Smooth muscle cell (in vitro differentiated cells): ENCODE results near the gene GNS. TPM values are rescaled to one million over a fixed set of nuclear protein-coding genes. Genes with fewer than 3 reads are reported as not detected.

Source experiments
- DNase-seq: peaks from one replicate; lab custom pipeline; 2025; ENCODE audit not compliant: unreplicated experiment; lab: John Stamatoyannopoulos, UW
- H2AFZ ChIP-seq: fragments of 200-600 bp; sonication (generic); 2 replicates; pipeline ENCODE4 v1.6.0; 2016; ENCODE audit warnings: antibody characterized with exemption, low read depth, mild to moderate bottlenecking
- H3F3A ChIP-seq: fragments of 200-600 bp; sonication (generic); 2 replicates; pipeline ENCODE4 v1.6.0; 2017; ENCODE audit warnings: antibody characterized with exemption, low read depth
- H3K27ac ChIP-seq: fragments of 200-600 bp; sonication (generic); 2 replicates; pipeline ENCODE4 v1.5.1; 2016; ENCODE audit warnings: low read depth, mild to moderate bottlenecking
- H3K27me3 ChIP-seq: fragments of 200-600 bp; sonication (generic); 2 replicates; pipeline ENCODE4 v1.6.1; 2016; ENCODE audit warnings: low read depth, mild to moderate bottlenecking
- H3K36me3 ChIP-seq: fragments of 200-600 bp; sonication (generic); 2 replicates; pipeline ENCODE4 v1.5.1; 2016; ENCODE audit warnings: low read depth
- H3K4me1 ChIP-seq: fragments of 200-600 bp; sonication (generic); 2 replicates; pipeline ENCODE4 v1.5.1; 2016; ENCODE audit warnings: low read depth
- H3K4me2 ChIP-seq: fragments of 200-600 bp; sonication (generic); 2 replicates; pipeline ENCODE4 v1.6.0; 2016; ENCODE audit warnings: mild to moderate bottlenecking
- H3K4me3 ChIP-seq: fragments of 200-600 bp; sonication (generic); 2 replicates; pipeline ENCODE4 v1.5.1; 2016; ENCODE audit warnings: mild to moderate bottlenecking
- H3K79me2 ChIP-seq: fragments of 200-600 bp; sonication (generic); 2 replicates; pipeline ENCODE4 v1.6.0; 2016; ENCODE audit warnings: low read depth, mild to moderate bottlenecking
- H3K9ac ChIP-seq: fragments of 200-600 bp; sonication (generic); 2 replicates; pipeline ENCODE4 v1.6.0; 2016; ENCODE audit warnings: low read depth
- H3K9me3 ChIP-seq: fragments of 200-600 bp; sonication (generic); replicated peaks from 2 replicates; pipeline ENCODE4 v1.5.1; 2016; ENCODE audit warnings: low read depth
- H4K20me1 ChIP-seq: fragments of 200-600 bp; sonication (generic); 2 replicates; pipeline ENCODE4 v1.6.0; 2016; ENCODE audit warnings: low read depth
- WGBS: methylation state at CpG from one replicate; pipeline ENCODE4 v1.1.7; 2016; ENCODE audit warnings: low lambda C conversion rate; 5-methylcytosine and 5-hydroxymethylcytosine counted together
- polyA plus RNA-seq: library from polyadenylated mRNA; unstranded; fragments of >200 nt; fragmentation: Nextera tagmentation; extraction: Ambion mirVana; gene quantifications from 2 replicates; pipeline ENCODE4 v1.2.1, GENCODE V29; 2016
- total RNA-seq: library from RNA; depleted of rRNA; stranded (reverse); fragments of >200 nt; gene quantifications from 2 replicates; pipeline ENCODE4 v1.2.3, GENCODE V29; 2014
- TF ChIP-seq, protein P1 (sequence below): fragments of 200-600 bp; sonication (generic); IDR thresholded peaks from 2 replicates; pipeline ENCODE4 v1.5.1; 2017; ENCODE audit warnings: borderline replicate concordance, mild to moderate bottlenecking, antibody characterized with exemption; ENCODE audit not compliant: insufficient read depth, poor library complexity, severe bottlenecking

The GNS gene
- total and polyA plus RNA-seq, 2 experiments from 2014 or later: 36.4 to 64.9 TPM

- Histone ChIP-seq H3K27ac (no peak overlapping the region), H3K36me3 (no peaks in the 10 kb centered on the region), H3K79me2 (peaks cover 20% of the 10 kb centered on the region), H3K27me3 (no peaks in the 10 kb centered on the region), H4K20me1 (peaks cover 7% of the 10 kb centered on the region), H3K9ac (no peak overlapping the region), H3K9me3 (no peaks in the 10 kb centered on the region), H3K4me1 (peaks cover 8% of the 10 kb centered on the region), H3F3A (no peaks in the 10 kb centered on the region), H2AFZ (no peak overlapping the region), H3K4me2 (no peak overlapping the region), H3K4me3 (no peak overlapping the region)
- TF ChIP-seq, protein P1, sequence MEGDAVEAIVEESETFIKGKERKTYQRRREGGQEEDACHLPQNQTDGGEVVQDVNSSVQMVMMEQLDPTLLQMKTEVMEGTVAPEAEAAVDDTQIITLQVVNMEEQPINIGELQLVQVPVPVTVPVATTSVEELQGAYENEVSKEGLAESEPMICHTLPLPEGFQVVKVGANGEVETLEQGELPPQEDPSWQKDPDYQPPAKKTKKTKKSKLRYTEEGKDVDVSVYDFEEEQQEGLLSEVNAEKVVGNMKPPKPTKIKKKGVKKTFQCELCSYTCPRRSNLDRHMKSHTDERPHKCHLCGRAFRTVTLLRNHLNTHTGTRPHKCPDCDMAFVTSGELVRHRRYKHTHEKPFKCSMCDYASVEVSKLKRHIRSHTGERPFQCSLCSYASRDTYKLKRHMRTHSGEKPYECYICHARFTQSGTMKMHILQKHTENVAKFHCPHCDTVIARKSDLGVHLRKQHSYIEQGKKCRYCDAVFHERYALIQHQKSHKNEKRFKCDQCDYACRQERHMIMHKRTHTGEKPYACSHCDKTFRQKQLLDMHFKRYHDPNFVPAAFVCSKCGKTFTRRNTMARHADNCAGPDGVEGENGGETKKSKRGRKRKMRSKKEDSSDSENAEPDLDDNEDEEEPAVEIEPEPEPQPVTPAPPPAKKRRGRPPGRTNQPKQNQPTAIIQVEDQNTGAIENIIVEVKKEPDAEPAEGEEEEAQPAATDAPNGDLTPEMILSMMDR: no peak
- WGBS: 76% methylated on average over 2 of the region's 2 CpGs
- no peak for DNase-seq
These were observed 91.4 kb downstream of the GNS start for GRCh38 chr12:64667793-64668192.

DNA sequence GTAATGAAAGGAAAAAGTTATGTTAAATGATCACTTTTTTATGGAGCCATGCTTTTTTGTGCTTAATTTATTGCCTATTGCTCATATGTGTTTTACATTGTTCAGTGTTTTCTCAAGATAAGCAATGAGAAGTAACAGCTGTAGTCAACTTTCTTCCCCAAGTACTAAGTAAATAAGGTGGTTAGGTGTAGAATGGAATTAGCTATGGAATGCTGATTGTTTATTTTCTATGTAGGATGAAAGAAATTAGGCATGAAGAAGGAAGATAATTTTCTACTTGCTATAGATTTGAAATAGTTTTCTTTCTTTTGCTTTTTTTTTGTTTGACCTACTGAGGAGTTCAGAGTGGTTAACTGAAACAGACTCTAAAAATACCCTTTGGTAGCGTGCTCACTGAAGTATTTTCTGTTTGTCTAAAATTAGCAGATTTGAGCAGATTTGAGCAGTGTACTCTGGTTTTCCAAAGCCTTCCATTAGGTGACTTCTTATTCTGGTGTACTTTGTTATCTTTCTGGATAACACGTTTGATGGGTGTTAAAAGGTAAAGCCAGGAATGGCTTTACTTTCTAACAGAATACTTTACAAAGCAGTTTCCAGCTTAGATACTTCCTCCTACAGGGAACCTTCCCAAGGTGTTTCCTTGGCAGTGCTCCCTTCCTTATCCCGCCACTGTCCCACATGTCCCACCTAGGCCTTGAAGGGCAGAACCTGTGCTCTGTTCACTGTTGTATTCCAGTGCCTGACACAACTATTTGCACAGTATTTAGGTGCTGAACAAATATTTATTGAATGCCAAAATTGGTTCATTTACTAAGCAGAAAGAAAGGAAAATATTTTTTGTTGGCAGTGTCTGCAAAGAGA is 92.9 kb downstream of the GNS start:
- TF ChIP-seq, protein P1: no peak
- no peak overlapping the region for H2AFZ ChIP-seq
- peak overlapping the region; percentile 9 for H3K4me2 ChIP-seq
- no peak overlapping the region for H3K27ac ChIP-seq
- no peak for DNase-seq
- H3K9ac ChIP-seq: no peak overlapping the region
- no peaks in the 10 kb centered on the region for H3K36me3 ChIP-seq
- H3F3A ChIP-seq: no peaks in the 10 kb centered on the region
- peaks cover 27% of the 10 kb centered on the region for H3K79me2 ChIP-seq
- no peak overlapping the region for H3K4me3 ChIP-seq
- peaks cover 5% of the 10 kb centered on the region for H3K4me1 ChIP-seq
- no peaks in the 10 kb centered on the region for H3K9me3 ChIP-seq
- 69% methylated on average over 3 of the region's 3 CpGs for WGBS
- no peaks in the 10 kb centered on the region for H3K27me3 ChIP-seq
- peaks cover 12% of the 10 kb centered on the region for H4K20me1 ChIP-seq

DNA sequence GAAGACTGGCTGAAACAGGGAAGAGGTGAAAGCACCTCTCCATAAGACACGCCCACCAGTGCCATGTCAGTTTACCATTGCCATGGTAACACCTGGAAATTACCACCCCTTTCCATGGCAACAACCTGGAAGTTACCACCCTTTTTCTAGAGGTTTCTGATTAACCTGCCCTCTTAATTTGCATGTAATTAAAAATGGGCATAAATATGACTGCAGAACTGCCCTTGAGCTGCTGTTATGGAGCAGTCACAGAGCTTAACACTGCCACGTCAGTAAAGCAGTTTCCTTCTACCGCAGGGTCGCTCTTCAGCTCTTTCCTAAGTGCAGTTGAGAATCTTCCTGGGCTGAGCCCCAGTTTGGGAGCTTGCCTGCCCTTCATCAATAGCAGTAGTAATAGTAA is 93.7 kb downstream of the GNS start:
- H4K20me1 ChIP-seq: peaks cover 12% of the 10 kb centered on the region
- 60% methylated on average over 4 of the region's 4 CpGs for WGBS
- peaks cover 5% of the 10 kb centered on the region for H3K4me1 ChIP-seq
- TF ChIP-seq, protein P1: no peak
- no peak overlapping the region for H3K27ac ChIP-seq
- H3F3A ChIP-seq: no peaks in the 10 kb centered on the region
- H2AFZ ChIP-seq: no peak overlapping the region
- H3K4me2 ChIP-seq: peak overlapping the region; percentile 9
- peaks cover 34% of the 10 kb centered on the region for H3K79me2 ChIP-seq
- no peak overlapping the region for H3K4me3 ChIP-seq
- no peaks in the 10 kb centered on the region for H3K36me3 ChIP-seq
- no peaks in the 10 kb centered on the region for H3K27me3 ChIP-seq
- no peak for DNase-seq
- no peaks in the 10 kb centered on the region for H3K9me3 ChIP-seq
- H3K9ac ChIP-seq: no peak overlapping the region

Other genes starting within 250 kb of the GNS start
- 5.0 and 5.6 TPM in 2 replicates for gene RASSF3, start 148.9 kb downstream of the GNS start, total RNA-seq
- gene RASSF3, start 148.9 kb downstream of the GNS start, polyA plus RNA-seq: 1.2 and 1.4 TPM in 2 replicates
- 0.54 and 0.67 TPM in 2 replicates for gene TBC1D30, start 65.2 kb upstream of the GNS start, total RNA-seq
- 2.3 and 3.8 TPM in 2 replicates for gene TBC1D30, start 65.2 kb upstream of the GNS start, polyA plus RNA-seq